H1 (cell line): ENCODE measurements around the gene RXRA.

Source experiments
- FOSL1 ChIP-seq: IDR thresholded peaks from 2 replicates; pipeline ENCODE4 v1.6.1; 2011; ENCODE audit warnings: mild to moderate bottlenecking, low read depth, low read length, moderate library complexity; ENCODE audit not compliant: insufficient read depth
- POLR2A ChIP-seq, 2 experiments: IDR thresholded peaks; 1 replicate in 1 of 2; 2 replicates in 1 of 2; pipeline ENCODE4 v1.6.1; 2011; ENCODE audit warnings: low read depth in 2 of 2, low read length in 2 of 2, mild to moderate bottlenecking in 2 of 2; ENCODE audit errors: control extremely low read depth in 1 of 2
- RBBP5 ChIP-seq: IDR thresholded peaks from 2 replicates; pipeline ENCODE4 v1.7.1; 2012; ENCODE audit warnings: low read depth, mild to moderate bottlenecking, inconsistent platforms, low read length, moderate library complexity, borderline replicate concordance
- SRF ChIP-seq: IDR thresholded peaks from 2 replicates; pipeline ENCODE4 v1.6.1; 2011; ENCODE audit warnings: mild to moderate bottlenecking, low read depth, low read length, moderate library complexity

GRCh38 chr9:134355561-134356279 lies 29.5 kb downstream of the RXRA start:
- TF ChIP-seq FOSL1 (no peak), RBBP5 (no peak), SRF (no peak), POLR2A (IDR thresholded peaks at IDR 0.05; ENCODE audit: control extremely low read depth in 1 of 2, low read depth in 2 of 2, low read length in 2 of 2) (no peak)
